ENCODE data around the gene PAPPA. TPM values are rescaled to one million over a fixed set of nuclear protein-coding genes. Genes with fewer than 3 reads are reported as not detected.

Gene PAPPA
- total RNA-seq, 3 donors from 2014 or later, result 0.61 to 2.5 (median 1.9) TPM

DNA sequence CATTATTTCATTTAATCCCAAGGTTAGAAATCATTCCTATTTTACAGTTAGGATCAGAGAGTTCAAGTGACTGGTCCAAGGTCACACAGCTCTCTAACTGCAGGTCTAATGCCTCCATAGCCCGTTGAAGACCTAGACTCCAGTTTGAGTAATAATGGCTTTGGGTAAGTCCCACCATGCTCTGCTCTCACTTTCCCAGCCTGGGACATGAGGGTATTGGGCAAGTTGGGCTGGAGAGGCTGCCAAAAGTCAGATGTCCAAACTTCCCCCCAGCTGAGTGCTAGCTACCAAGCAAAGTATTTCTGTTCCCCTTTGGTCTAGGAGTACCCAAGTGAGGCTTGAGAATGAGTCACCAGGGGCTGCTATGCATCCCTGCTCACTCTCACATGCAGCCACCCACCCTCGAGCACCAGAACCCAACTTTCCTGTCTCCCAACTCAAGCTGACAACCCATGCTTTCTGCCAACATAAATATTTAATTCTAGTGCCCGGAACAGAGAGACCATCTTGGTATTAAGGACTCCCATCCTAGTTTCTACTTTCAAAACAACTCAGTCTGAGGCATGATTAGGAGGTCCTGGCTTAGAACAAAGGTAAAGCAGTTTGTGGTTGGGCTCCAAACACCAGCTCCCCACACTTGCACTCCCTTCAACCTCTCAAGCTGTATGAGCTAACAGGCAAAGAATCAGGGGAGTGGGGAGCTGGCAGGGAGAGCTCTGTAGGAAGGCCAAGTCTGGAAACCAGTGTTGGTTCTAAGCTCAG lies 297.0 kb downstream of the PAPPA start:
- intact Hi-C loops (cut with DNase I, micrococcal nuclease), result no loop called here

DNA sequence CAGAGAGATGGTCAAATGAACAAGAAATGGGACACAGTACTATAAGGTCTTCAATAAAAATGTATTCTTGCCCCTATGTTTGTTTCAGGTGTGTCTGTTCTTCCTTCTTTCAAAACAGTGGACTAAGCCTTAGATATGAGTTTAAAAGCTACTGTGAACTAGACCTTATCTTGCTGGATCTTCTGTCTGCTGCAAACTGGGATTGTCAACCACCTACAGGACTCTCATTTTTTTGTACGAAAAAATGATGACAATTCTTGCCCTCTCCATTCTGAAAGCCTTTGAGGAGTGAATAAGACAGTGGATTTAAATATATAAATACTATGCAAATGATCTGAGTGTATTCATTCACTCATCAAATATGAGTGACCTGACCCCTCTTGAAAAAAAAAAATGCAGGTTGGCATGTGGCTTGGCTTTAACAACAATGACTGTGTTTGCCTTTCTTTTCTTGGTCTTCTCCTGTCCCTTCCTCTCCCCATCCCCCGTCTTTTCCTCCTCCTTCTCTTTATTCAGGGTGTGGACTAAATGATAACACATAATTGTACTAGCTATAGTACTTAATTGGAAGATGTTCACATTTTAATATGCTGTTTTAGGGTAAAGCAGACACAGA lies 298.0 kb downstream of the PAPPA start:
- intact Hi-C loops (cut with DNase I, micrococcal nuclease), result no loop called here
- Histone ChIP-seq H3K4me1 (ENCODE audit: low read depth) (no peaks in the 10 kb centered on the region), H3K4me3 (no peak overlapping the region), H3K9me3 (peaks cover 3% of the 10 kb centered on the region), H3K36me3 (ENCODE audit: low read depth) (no peaks in the 10 kb centered on the region)
- TF ChIP-seq, protein P1, sequence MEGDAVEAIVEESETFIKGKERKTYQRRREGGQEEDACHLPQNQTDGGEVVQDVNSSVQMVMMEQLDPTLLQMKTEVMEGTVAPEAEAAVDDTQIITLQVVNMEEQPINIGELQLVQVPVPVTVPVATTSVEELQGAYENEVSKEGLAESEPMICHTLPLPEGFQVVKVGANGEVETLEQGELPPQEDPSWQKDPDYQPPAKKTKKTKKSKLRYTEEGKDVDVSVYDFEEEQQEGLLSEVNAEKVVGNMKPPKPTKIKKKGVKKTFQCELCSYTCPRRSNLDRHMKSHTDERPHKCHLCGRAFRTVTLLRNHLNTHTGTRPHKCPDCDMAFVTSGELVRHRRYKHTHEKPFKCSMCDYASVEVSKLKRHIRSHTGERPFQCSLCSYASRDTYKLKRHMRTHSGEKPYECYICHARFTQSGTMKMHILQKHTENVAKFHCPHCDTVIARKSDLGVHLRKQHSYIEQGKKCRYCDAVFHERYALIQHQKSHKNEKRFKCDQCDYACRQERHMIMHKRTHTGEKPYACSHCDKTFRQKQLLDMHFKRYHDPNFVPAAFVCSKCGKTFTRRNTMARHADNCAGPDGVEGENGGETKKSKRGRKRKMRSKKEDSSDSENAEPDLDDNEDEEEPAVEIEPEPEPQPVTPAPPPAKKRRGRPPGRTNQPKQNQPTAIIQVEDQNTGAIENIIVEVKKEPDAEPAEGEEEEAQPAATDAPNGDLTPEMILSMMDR (IDR thresholded peaks at IDR 0.05), result no peak
- DNase-seq, result no peak
- no peak for ATAC-seq

More for the DNA sequence above, 297.0 kb downstream of the PAPPA start:
- DNase-seq, result no peak
- no peaks in the 10 kb centered on the region for H3K36me3 ChIP-seq (ENCODE audit: low read depth)
- TF ChIP-seq, protein P1 (IDR thresholded peaks at IDR 0.05), result no peak
- H3K4me1 ChIP-seq (ENCODE audit: low read depth), result no peaks in the 10 kb centered on the region
- H3K9me3 ChIP-seq, result no peaks in the 10 kb centered on the region
- no peak overlapping the region for H3K4me3 ChIP-seq
- ATAC-seq, result no peak
